HepG2 (cell line): ENCODE data around the gene CDKN3. TPM values are rescaled to one million over a fixed set of nuclear protein-coding genes. Genes with fewer than 3 reads are reported as not detected.
A peak's percentile ranks its signal among the peaks of the same experiment; 100 is the strongest.

Source experiments
- ATAC-seq: fragments of 200-7000 bp; cut with Tn5 transposase; 3 replicates; pipeline ENCODE4 v1.9.1; 2020; ENCODE audit warnings: mild to moderate bottlenecking, moderate library complexity
- BruUV-seq: library from RNA; stranded (reverse); fragments of 400-500 nt; replicated peaks from 2 replicates; lab custom pipeline; 2021; lab: Mats Ljungman, UMichigan
- CTCF ChIA-PET: fragments of 300-600 bp; formaldehyde crosslinking; extraction: SDS; loops from one replicate; lab custom pipeline; 2021; ENCODE audit warnings: low total read pairs, inconsistent platforms, low intra/inter-chr PET ratio; lab: Yijun Ruan, JAX
- POLR2A ChIA-PET: fragments of 350-600 bp; sonication (Branson Sonifier 250); formaldehyde crosslinking; loops from one replicate; lab custom pipeline; 2020; ENCODE audit warnings: antibody characterized with exemption, inconsistent platforms; lab: Yijun Ruan, JAX
- DNase-seq: peaks from one replicate; pipeline ENCODE4 v3.0.0-alpha.2; 2015; ENCODE audit warnings: low spot score
- FAIRE-seq: peaks from 3 replicates; lab custom pipeline; 2011; peaks lifted over from hg19 to GRCh38; lab: Jason Lieb, UNC
- H2AFZ ChIP-seq: one replicate; pipeline ENCODE4 v1.6.1; 2011; ENCODE audit warnings: low read length, inconsistent platforms
- H3K27ac ChIP-seq: fragments of 300-600 bp; 3 replicates; pipeline ENCODE4 v1.8.0; 2011; ENCODE audit warnings: mixed run types, mild to moderate bottlenecking, mixed read lengths, low read length, inconsistent platforms; ENCODE audit not compliant: insufficient read depth; ENCODE audit errors: extremely low read length
- H3K27me3 ChIP-seq, 2 experiments: fragments of 200-600 bp in 1 of 2; 2 replicates in 1 of 2; 3 replicates in 1 of 2; pipeline versions ENCODE4 v1.6.0 to v1.8.0; 2011; ENCODE audit warnings: low read length in 2 of 2, mild to moderate bottlenecking in 2 of 2, moderate library complexity in 2 of 2, inconsistent platforms in 1 of 2; ENCODE audit not compliant: insufficient read depth in 2 of 2, control insufficient read depth in 1 of 2
- H3K36me3 ChIP-seq, 2 experiments: fragments of 200-600 bp in 1 of 2; replicated peaks in 1 of 2; 2 replicates in 1 of 2; 3 replicates in 1 of 2; pipeline versions ENCODE4 v1.5.1 to v1.8.0; 2011; ENCODE audit warnings: low read length in 2 of 2, inconsistent platforms in 1 of 2; ENCODE audit not compliant: insufficient read depth in 2 of 2, control insufficient read depth in 1 of 2
- H3K4me1 ChIP-seq: 2 replicates; pipeline ENCODE4 v1.5.1; 2012; ENCODE audit warnings: low read length, inconsistent platforms; ENCODE audit not compliant: insufficient read depth
- H3K4me2 ChIP-seq: 2 replicates; pipeline ENCODE4 v1.6.0; 2011; ENCODE audit warnings: low read depth, low read length, inconsistent platforms
- H3K4me3 ChIP-seq, 3 experiments: fragments of 200-600 bp in 1 of 3; sonication (generic), shearing (Covaris generic) in 1 of 3; replicated peaks in 1 of 3; 2 replicates each; pipeline ENCODE4 v1.5.1; 2011 to 2016; ENCODE audit warnings: low read length in 3 of 3, inconsistent platforms in 2 of 3, low read depth in 2 of 3, mild to moderate bottlenecking in 2 of 3, control low read depth in 1 of 3, mixed read lengths in 1 of 3; ENCODE audit not compliant: insufficient read depth in 1 of 3
- H3K79me2 ChIP-seq: one replicate; pipeline ENCODE4 v1.6.1; 2011; ENCODE audit warnings: low read length, inconsistent platforms; ENCODE audit not compliant: insufficient read depth
- H3K9ac ChIP-seq: 2 replicates; pipeline ENCODE4 v1.6.0; 2011; ENCODE audit warnings: mild to moderate bottlenecking, low read depth, low read length, inconsistent platforms; ENCODE audit not compliant: insufficient read depth
- H3K9me3 ChIP-seq: 2 replicates; pipeline ENCODE4 v1.5.1; 2012; ENCODE audit warnings: mild to moderate bottlenecking, low read length
- H4K20me1 ChIP-seq: 2 replicates; pipeline ENCODE4 v1.6.0; 2011; ENCODE audit warnings: inconsistent platforms, mild to moderate bottlenecking, low read length, moderate library complexity; ENCODE audit not compliant: insufficient read depth
- JDP2 ChIP-seq: sonication (generic); formaldehyde crosslinking; IDR thresholded peaks from 2 replicates; pipeline ENCODE4 v1.8.1; 2022; ENCODE audit warnings: missing genetic modification reagents, borderline replicate concordance
- MTA3 ChIP-seq: sonication (generic); formaldehyde crosslinking; IDR thresholded peaks from 2 replicates; pipeline ENCODE4 v1.4.0; 2020; ENCODE audit warnings: missing genetic modification reagents
- SETDB1 ChIP-seq: sonication (generic); formaldehyde crosslinking; IDR thresholded peaks from 2 replicates; pipeline ENCODE4 v1.5.1; 2020; ENCODE audit warnings: missing genetic modification reagents, mild to moderate bottlenecking, borderline replicate concordance
- SNAPC2 ChIP-seq: sonication (generic); formaldehyde crosslinking; IDR thresholded peaks from 2 replicates; pipeline ENCODE4 v1.8.1; 2022; ENCODE audit warnings: mild to moderate bottlenecking, missing genetic modification reagents
- SYNCRIP ChIP-seq: fragments of 200-400 bp; formaldehyde crosslinking; IDR thresholded peaks from 2 replicates; pipeline ENCODE4 v1.6.1; 2018; ENCODE audit warnings: mild to moderate bottlenecking, low read depth, low read length; ENCODE audit not compliant: insufficient read depth
- TFAP4 ChIP-seq: sonication (generic); IDR thresholded peaks from 2 replicates; pipeline ENCODE4 v1.6.1; 2016; ENCODE audit warnings: low read depth, borderline replicate concordance
- TIGD3 ChIP-seq: sonication (generic); formaldehyde crosslinking; IDR thresholded peaks from 2 replicates; pipeline ENCODE4 v1.5.1; 2020; ENCODE audit warnings: mild to moderate bottlenecking, missing genetic modification reagents, borderline replicate concordance
- ZNF652 ChIP-seq: IDR thresholded peaks from 2 replicates; pipeline ENCODE4 v1.6.1; 2016; ENCODE audit warnings: low read depth, borderline replicate concordance
- WGBS: methylation state at CpG from one replicate; pipeline ENCODE4 v1.1.6; 2017; ENCODE audit warnings: low lambda C conversion rate; 5-methylcytosine and 5-hydroxymethylcytosine counted together
- in situ Hi-C: cut with HindIII; loops from 2 replicates; pipeline ENCODE4 v1.10.0; 2017; ENCODE audit warnings: low pct_unique_long_range_greater_than_20kb; ENCODE audit not compliant: extremely low pct_ligation_motif_present
- intact Hi-C: fragments of 100-400 bp; cut with micrococcal nuclease; formaldehyde crosslinking; loops from one replicate; pipeline ENCODE4 v1.10.0; 2022; ENCODE audit not compliant: unreplicated experiment
- polyA plus RNA-seq, 8 experiments: library from polyadenylated mRNA; depleted of rRNA in 3 of 8; stranded (reverse) in 7 of 8; unstranded in 1 of 8; fragments of >200 nt; fragmentation: Illumina TruSeq in 4 of 8; extraction: Trizol in 4 of 8; gene quantifications; 2 replicates each; pipeline versions ENCODE4 v1.2.1 to v1.2.3, GENCODE V29; 2011 to 2016; ENCODE audit warnings: low read depth in 4 of 8, missing spikeins in 1 of 8, mixed read lengths in 1 of 8; ENCODE audit not compliant: insufficient read depth in 1 of 8
- total RNA-seq, 5 experiments: library from RNA; depleted of rRNA; stranded (reverse); fragments of >200 nt; fragmentation: Illumina TruSeq; extraction: Trizol; gene quantifications; 2 replicates each; pipeline ENCODE4 v1.2.3, GENCODE V29; 2016; ENCODE audit warnings: low read depth in 1 of 5

The CDKN3 gene
- total and polyA plus RNA-seq, 2 of the 13 experiments (the other 11 are each of a cell fraction or from before 2014, with no cell fraction given) = 63.0 to 88.9 TPM

GRCh38 chr14:54381821-54382220 lies 15.0 kb upstream of the CDKN3 start:
- FAIRE-seq (peak; percentile 62), DNase-seq (no peak), ATAC-seq (peak; percentile 35; the same call in 1 of the 3 replicates)
- H4K20me1 ChIP-seq = no peaks in the 10 kb centered on the region
- H3K9me3 ChIP-seq = no peaks in the 10 kb centered on the region
- in situ Hi-C loops (no loop called here), intact Hi-C loops (no loop called here)
- ChIA-PET POLR2A (interaction anchor here (0.7 to 1.0 kb wide), 2 partner anchors 15 to 75 kb away, joined by 3 read pairs; partner anchors contain the start of gene CDKN3), CTCF (no interaction called here)
- peaks cover 29% of the 10 kb centered on the region for H3K4me1 ChIP-seq
- H3K4me3 ChIP-seq = no peak overlapping the region
- H3K36me3 ChIP-seq = no peaks in the 10 kb centered on the region
- H3K79me2 ChIP-seq = no peaks in the 10 kb centered on the region
- no peak overlapping the region for H3K4me2 ChIP-seq
- no peak overlapping the region for H3K9ac ChIP-seq
- no peak overlapping the region for H3K27ac ChIP-seq
- no peak overlapping the region for H2AFZ ChIP-seq
- no TSS peak for BruUV-seq
- H3K27me3 ChIP-seq = no peaks in the 10 kb centered on the region
- TF ChIP-seq MTA3 (CRISPR knock-in tag) (no peak), ZNF652 (CRISPR knock-in tag) (peak; percentile 97), TFAP4 (0 out of 2 replicates have a peak, but pooled peaks have one; percentile 30)
- TF ChIP-seq, all 625 proteins: peak for 2

GRCh38 chr14:54383835-54384234 lies 13.0 kb upstream of the CDKN3 start:
- ChIA-PET POLR2A (no interaction called here), CTCF (no interaction called here)
- Histone ChIP-seq H3K9ac (no peak overlapping the region), H3K9me3 (no peaks in the 10 kb centered on the region), H3K79me2 (no peaks in the 10 kb centered on the region), H3K36me3 (no peaks in the 10 kb centered on the region), H2AFZ (no peak overlapping the region), H3K4me1 (peaks cover 41% of the 10 kb centered on the region), H3K4me3 (no peak overlapping the region), H3K27me3 (no peaks in the 10 kb centered on the region), H3K27ac (no peak overlapping the region), H4K20me1 (no peaks in the 10 kb centered on the region), H3K4me2 (no peak overlapping the region)
- TF ChIP-seq SYNCRIP = no peak
- TF ChIP-seq JDP2 = no peak
- no peak for TF ChIP-seq SNAPC2 (CRISPR knock-in tag)
- TF ChIP-seq SETDB1 = no peak
- no peak for TF ChIP-seq TIGD3 (CRISPR knock-in tag)
- ATAC-seq = no peak
- 88% methylated on average over 4 of the region's 4 CpGs for WGBS
- in situ Hi-C loops = no loop called here
- no TSS peak for BruUV-seq
- DNase-seq = no peak
- intact Hi-C loops = no loop called here
- no peak for FAIRE-seq
